HG03432 (cell line): ENCODE measurements around the gene PTPRN2.
"Not testable (repeated sequence)": the region's sequence is repeated elsewhere in the genome, so short reads cannot be mapped to it uniquely, and the experiment has no call there.

ENCODE experiments used
- ATAC-seq: cut with Tn5 transposase; IDR thresholded peaks from one replicate; pipeline ENCODE4 v1.9.1; 2021; ENCODE audit warnings: mild to moderate bottlenecking, moderate library complexity; ENCODE audit not compliant: unreplicated experiment

Gene PTPRN2

DNA sequence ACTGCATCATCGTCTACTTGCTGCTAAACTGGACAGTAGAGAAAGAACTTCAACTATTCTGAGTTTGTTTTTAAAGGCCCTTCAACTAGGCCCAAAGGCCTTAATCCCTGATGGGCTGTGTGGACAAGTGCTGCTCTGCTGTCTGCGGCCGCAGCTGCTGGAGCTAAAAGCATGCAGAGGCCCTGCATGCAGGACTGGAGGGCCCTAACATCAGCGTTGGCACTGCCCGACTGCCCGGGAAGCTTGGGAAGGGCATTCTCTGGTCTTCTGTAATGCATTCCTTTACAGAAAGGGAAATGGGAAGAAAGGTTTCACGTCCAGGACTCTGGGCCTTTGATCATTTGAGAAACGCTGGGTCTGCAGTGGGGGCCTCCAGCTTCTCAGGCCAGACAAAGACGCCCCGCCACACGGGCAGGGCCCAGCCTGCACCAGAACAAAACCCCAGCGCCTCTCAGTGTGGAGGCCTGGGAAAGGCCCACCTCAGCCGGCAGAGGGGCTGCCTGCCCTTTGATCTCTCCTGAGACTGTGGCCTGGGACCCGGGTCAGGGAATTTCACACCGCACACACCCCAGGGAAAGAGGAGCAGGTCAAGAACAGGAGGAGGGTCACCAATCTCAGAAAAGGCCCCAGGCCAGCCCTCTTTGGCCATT is 1021.5 kb downstream of the PTPRN2 start:
- ATAC-seq = no peak

DNA sequence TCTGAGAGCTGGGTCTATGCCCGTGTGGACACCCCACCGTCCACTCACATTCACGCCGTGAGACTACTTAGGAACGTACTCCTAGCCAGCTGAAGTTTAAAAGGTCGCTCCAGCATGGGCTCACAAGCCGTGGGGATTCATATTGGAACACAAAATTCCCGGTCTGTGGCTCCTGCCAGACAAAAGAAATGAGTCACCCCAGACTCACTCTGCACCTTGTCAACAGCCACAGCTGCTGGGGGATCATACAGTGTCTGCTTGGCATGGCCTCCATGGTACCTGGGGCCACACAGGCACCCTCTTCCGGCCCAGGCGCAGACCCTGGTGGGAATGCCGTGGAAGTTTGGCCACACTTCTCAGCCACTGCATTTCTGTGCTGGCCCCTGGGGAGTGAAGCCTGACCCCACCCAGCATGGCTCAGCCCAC is 1022.4 kb downstream of the PTPRN2 start:
- ATAC-seq = no peak

DNA sequence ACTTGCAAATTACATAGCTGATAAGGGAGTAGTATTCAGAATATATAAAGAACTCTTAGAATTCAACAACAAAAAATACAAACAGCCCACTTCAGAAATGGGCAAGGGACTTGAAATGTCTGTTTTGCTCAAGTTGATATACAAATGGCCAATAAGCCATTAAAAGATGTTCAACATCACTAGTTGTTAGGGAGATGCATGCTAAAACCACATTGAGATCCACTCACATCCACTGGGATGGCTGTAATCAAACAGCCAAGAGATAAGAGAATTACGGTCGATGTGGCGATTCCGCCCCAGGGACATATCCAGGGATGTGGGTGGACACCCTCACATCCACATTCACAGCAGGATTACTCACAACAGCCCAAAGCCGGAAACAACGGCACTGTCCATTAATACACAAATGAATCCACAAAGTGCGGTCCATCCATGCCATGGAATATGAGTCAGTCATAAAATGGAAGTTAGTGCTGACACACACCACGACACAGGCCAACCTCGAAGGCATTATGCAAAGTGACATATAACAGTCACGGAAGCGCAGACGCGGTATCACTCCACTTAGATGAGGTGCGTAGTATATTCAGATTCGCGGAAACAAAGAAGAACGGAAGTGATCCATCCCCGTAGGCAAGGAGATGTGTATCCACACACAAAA is 1023.0 kb downstream of the PTPRN2 start:
- no peak for ATAC-seq

- ATAC-seq = not testable (repeated sequence)
Measured at GRCh38 chr7:157563467-157564135, 1024.0 kb downstream of the PTPRN2 start.

DNA sequence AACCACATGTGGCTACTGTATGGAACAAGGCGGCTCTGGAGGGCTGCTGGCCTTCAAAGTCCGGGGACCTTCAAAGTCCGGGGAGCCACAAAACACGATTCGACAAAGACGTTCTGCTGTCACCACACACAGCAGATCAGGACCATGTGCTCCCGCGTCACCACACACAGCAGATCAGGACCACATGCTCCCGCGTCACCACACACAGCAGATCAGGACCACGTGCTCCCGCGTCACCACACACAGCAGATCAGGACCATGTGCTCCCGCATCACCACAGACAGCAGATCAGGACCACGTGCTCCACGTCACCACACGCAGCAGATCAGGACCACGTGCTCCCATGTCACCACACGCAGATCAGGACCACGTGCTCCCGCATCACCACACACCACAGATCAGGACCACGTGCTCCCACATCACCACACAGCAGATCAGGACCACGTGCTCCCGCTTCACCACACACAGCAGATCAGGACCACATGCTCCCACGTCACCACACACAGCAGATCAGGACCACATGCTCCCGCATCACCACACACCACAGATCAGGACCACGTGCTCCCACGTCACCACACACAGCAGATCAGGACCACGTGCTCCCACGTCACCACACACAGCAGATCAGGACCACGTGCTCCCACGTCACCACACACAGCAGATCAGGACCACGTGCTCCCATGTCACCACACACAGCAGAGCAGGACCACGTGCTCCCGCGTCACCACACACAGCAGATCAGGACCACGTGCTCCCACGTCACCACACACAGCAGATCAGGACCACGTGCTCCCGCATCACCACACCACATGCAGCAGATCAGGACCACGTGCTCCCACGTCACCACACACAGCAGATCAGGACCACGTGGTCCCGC is 1024.9 kb downstream of the PTPRN2 start:
- ATAC-seq = not testable (repeated sequence)

DNA sequence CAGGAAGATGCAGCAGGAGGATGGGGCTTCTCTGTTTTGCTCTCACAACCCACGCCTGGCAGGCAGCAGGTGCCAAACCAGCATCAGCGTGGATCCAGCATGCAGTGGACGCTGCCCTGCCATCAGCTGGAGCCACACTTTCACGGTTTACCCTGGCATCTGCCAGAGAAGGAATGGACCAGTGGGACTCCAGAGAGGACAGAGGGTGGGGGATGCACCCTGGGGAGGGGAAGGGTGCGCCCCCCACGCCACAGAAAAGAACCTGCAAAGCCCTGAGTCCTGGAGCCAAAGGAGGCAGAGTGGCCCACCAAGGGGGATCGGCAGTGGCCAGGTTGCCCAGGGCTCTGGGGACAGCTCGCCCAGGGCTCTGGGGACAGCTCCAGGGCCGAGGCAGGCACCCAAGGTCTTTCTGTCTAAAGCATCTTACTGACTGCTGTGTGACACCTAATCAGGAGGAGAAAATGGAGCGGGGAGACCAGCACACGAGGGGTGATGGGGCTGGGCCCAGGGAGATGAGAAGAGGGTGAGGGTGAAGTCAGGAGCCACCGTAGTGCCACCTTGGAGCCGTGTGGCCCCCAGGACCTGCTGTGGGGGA is 1025.7 kb downstream of the PTPRN2 start:
- no peak for ATAC-seq

DNA sequence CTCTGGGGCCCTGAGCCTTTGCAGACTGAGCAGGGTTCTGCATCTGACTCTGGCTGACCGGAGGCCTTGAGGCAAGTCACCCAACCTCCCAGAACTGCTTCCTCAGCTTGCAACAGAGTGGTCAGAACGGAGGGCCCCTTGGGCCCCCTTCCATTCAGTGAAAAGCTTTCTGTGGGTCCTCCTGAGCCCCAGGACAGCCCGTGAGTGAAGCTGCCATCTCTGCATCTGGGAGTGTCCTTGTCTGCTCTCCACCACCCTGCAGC is 1026.2 kb downstream of the PTPRN2 start:
- ATAC-seq = no peak

- no peak for ATAC-seq
Measured at GRCh38 chr7:157560710-157561522, 1026.7 kb downstream of the PTPRN2 start.

GRCh38 chr7:157560258-157560654 is 1027.4 kb downstream of the PTPRN2 start:
- no peak for ATAC-seq

DNA sequence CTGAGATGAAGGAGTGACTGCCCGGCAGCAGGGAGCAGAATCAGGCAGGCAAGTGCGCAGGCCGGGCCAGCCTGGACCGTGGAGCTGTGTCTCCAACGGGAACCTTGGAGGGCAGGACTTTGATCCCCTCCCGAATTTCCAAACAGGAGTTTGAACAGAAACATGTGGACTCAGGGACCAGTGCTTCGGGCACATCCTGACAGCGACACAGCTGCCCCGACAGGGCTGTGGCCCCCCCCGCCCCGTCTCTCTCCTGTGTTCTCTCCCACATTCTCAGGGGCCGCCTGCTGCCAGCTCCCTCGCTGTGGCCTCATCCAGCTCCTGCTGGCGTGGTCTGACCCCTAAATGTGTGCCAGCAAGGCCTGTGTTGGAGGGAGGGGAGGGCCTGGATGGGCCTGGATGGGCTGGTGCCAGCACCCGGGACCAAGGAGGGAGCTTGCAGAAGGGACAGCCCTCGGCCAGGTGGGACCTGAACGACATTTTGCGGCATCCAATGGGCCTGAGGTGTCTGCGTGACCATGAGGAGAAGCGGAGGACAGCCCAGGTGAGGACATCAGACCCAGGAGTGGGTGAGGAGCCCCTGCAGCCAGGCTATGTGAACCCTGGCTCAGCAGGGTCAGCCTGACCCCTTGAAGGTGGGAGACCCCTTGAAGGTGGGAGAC is 1027.9 kb downstream of the PTPRN2 start:
- no peak for ATAC-seq

- ATAC-seq = no peak
Measured at GRCh38 chr7:157558875-157559595, 1028.6 kb downstream of the PTPRN2 start.

DNA sequence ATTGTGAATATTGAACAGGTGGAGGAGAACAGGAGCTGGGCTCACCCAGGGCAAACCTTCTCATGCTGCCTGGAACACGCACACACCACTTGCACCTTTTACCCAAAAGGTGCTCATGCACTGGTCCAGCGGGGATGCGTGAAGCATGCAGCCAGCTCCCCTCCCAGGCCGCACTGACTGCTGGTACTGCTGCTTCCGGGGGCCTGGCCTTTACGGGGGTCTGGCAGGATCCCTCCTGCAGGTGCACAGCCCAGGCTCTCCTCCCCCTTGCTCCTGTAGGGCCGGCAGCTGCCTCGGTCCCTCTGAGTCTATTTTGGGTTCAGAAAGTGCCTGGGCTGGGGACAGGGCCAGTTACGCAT is 1029.1 kb downstream of the PTPRN2 start:
- ATAC-seq = no peak

- no peak for ATAC-seq
Measured at GRCh38 chr7:157558061-157558460, 1029.6 kb downstream of the PTPRN2 start.

GRCh38 chr7:157557263-157557662 is 1030.4 kb downstream of the PTPRN2 start:
- no peak for ATAC-seq

- ATAC-seq = no peak
Measured at GRCh38 chr7:157556642-157556944, 1031.0 kb downstream of the PTPRN2 start.

GRCh38 chr7:157555944-157556641 is 1031.5 kb downstream of the PTPRN2 start:
- no peak for ATAC-seq

DNA sequence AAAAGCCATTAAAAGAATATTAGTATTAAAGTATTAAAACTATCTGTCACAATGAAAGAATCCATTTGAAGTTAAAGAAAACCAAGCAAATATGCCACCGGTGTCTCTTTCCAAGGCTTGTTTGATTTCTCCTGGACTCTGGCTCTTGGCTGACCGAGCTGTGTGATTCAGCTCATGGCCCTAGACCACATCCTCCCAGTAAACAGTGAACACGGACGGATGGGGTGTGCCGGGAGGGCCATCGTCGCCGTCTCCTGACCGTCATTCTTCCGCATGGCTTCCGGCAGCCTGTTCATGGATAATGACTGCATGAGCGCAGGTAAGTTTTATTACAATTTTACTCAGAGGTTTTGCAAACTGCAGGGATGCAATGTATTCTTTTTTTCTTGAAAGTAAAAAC is 1032.3 kb downstream of the PTPRN2 start:
- ATAC-seq = no peak

DNA sequence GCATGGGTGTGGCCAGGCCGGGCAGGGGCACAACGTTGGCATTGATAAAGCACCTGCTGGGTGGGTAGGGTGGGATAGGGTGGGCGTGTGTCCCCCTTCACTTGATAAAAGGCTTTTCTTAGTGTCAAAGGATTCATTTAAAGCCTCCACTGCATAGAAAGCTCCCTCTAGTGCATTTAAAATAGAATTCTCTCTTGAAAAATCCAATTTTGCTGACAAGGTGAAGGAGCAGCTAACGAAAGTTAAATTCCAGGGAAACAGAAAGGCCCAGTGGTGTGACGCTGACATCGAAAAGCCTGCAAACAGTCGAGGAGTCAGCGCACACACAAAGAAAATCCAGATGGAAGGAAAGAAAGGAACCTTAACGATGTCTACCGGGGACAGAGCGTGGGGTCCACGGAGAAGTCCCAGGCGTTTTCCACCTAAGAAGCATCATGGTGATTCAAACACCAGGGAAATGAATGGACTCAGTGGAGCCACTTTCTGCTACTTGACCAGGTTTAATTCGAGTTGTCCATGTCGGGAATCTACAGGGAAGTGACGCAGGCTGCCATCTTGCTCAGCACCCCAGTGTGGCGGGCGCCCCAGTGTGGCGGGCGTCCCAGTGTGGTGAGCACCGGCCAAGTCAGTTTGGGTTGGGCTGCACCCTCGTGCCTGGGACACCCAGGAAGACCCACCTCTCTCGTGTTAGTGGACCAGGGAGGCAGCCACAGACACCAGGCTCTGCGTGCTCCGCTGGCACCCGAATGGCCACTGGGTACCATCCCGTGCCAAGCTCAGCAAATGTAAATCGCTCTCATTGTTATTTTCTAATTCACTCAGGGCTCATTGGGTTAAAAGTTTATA is 1033.0 kb downstream of the PTPRN2 start:
- ATAC-seq = no peak
